ENCODE data around the gene ASIC5. TPM values are rescaled to one million over a fixed set of nuclear protein-coding genes. Genes with fewer than 3 reads are reported as not detected.

ASIC5 gene
- polyA plus RNA-seq, 3 donors: not detected

GRCh38 chr4:155784637-155785036 is 81.4 kb downstream of the ASIC5 start:
- no peak overlapping the region for H3K27ac ChIP-seq (ENCODE audit: low read depth in 1 of 2, low read length in 2 of 2)
- no peaks in the 10 kb centered on the region for H3K27me3 Mint-ChIP-seq (ENCODE audit: low read depth in 3 of 3)
- no peak for TF ChIP-seq CTCF (IDR thresholded peaks at IDR 0.05)

GRCh38 chr4:155781249-155781831 is 84.7 kb downstream of the ASIC5 start:
- Mint-ChIP-seq H3K4me1 (no peaks in the 10 kb centered on the region), H3K27me3 (ENCODE audit: low read depth in 3 of 3) (no peaks in the 10 kb centered on the region), H3K27ac (no peak overlapping the region), H3K36me3 (no peaks in the 10 kb centered on the region), H3K9me3 (peaks cover 0 to 3% (median 0%) of the 10 kb centered on the region in 7 donors), H3K4me3 (no peak overlapping the region)
- no peaks in the 10 kb centered on the region for H3K36me3 ChIP-seq (replicated peaks in 1 of 2; ENCODE audit: control insufficient read depth in 1 of 2, insufficient read depth in 2 of 2, low read length in 2 of 2)
- H3K9ac ChIP-seq (ENCODE audit: insufficient read depth, low read length, poor library complexity, severe bottlenecking): no peak overlapping the region
- no peak overlapping the region for H3K4me3 ChIP-seq (replicated peaks in 1 of 3; ENCODE audit: low read depth in 2 of 3, low read length in 3 of 3)
- no peaks in the 10 kb centered on the region for H3K79me2 ChIP-seq (ENCODE audit: insufficient read depth, low read length)
- H4K20me1 ChIP-seq (ENCODE audit: insufficient read depth, low read length): no peaks in the 10 kb centered on the region
- H3K4me1 ChIP-seq (ENCODE audit: control insufficient read depth in 1 of 2, insufficient read depth in 2 of 2, low read length in 2 of 2): no peaks in the 10 kb centered on the region
- DNase-seq: no peak
- no peaks in the 10 kb centered on the region for H3K9me3 ChIP-seq (replicated peaks in 1 of 2; ENCODE audit: control insufficient read depth in 1 of 2, insufficient read depth in 1 of 2, low read length in 2 of 2)
- no CpG with 5 or more reads among the region's 4 CpGs for WGBS (ENCODE audit: insufficient coverage)
- TF ChIP-seq CTCF (IDR thresholded peaks at IDR 0.05): no peak
- intact Hi-C loops (cut with micrococcal nuclease): loop anchor here in 1 of 2 donors (10.0 kb wide), 1 partner anchor 407 kb away; the partner anchor contains the start of gene MAP9
- no peak overlapping the region for H3K27ac ChIP-seq (ENCODE audit: low read depth in 1 of 2, low read length in 2 of 2)
- H2AFZ ChIP-seq (ENCODE audit: insufficient read depth, low read depth, low read length, poor library complexity, severe bottlenecking): no peak overlapping the region
- no peaks in the 10 kb centered on the region for H3K27me3 ChIP-seq (ENCODE audit: control insufficient read depth in 2 of 2, insufficient read depth in 2 of 2, low read length in 2 of 2)
- H3K4me2 ChIP-seq (replicated peaks; ENCODE audit: extremely low read depth, low read length, poor library complexity, severe bottlenecking): no peak overlapping the region

More at GRCh38 chr4:155784637-155785036, 81.4 kb downstream of the ASIC5 start:
- H3K27ac Mint-ChIP-seq: no peak overlapping the region
- Histone ChIP-seq H3K9ac (ENCODE audit: insufficient read depth, low read length, poor library complexity, severe bottlenecking) (no peak overlapping the region), H3K36me3 (replicated peaks in 1 of 2; ENCODE audit: control insufficient read depth in 1 of 2, insufficient read depth in 2 of 2, low read length in 2 of 2) (no peaks in the 10 kb centered on the region), H2AFZ (ENCODE audit: insufficient read depth, low read depth, low read length, poor library complexity, severe bottlenecking) (no peak overlapping the region), H3K4me2 (replicated peaks; ENCODE audit: extremely low read depth, low read length, poor library complexity, severe bottlenecking) (no peak overlapping the region), H3K27me3 (ENCODE audit: control insufficient read depth in 2 of 2, insufficient read depth in 2 of 2, low read length in 2 of 2) (no peaks in the 10 kb centered on the region), H3K9me3 (replicated peaks in 1 of 2; ENCODE audit: control insufficient read depth in 1 of 2, insufficient read depth in 1 of 2, low read length in 2 of 2) (no peaks in the 10 kb centered on the region), H4K20me1 (ENCODE audit: insufficient read depth, low read length) (no peaks in the 10 kb centered on the region), H3K4me3 (replicated peaks in 1 of 3; ENCODE audit: low read depth in 2 of 3, low read length in 3 of 3) (no peak overlapping the region), H3K4me1 (ENCODE audit: control insufficient read depth in 1 of 2, insufficient read depth in 2 of 2, low read length in 2 of 2) (no peaks in the 10 kb centered on the region), H3K79me2 (ENCODE audit: insufficient read depth, low read length) (no peaks in the 10 kb centered on the region)
- intact Hi-C loops (cut with micrococcal nuclease): loop anchor here in 1 of 2 donors (10.0 kb wide), 1 partner anchor 410 kb away; the partner anchor contains the start of gene MAP9
- no peak overlapping the region for H3K4me3 Mint-ChIP-seq
- H3K4me1 Mint-ChIP-seq: peaks cover 2% of the 10 kb centered on the region
- DNase-seq: no peak
- H3K9me3 Mint-ChIP-seq: peaks cover 0 to 3% (median 0%) of the 10 kb centered on the region in 7 donors
- no CpG with 5 or more reads among the region's 1 CpG for WGBS (ENCODE audit: insufficient coverage)
- H3K36me3 Mint-ChIP-seq: no peaks in the 10 kb centered on the region
